BLaER1 (cell line): ENCODE data around the gene CPNE7.

Source experiments
- H3K27ac ChIP-seq: shearing (Covaris generic); formaldehyde crosslinking; 2 replicates; pipeline ENCODE4 v1.8.1; 2022
- H3K27me3 ChIP-seq: shearing (Covaris generic); formaldehyde crosslinking; 2 replicates; pipeline ENCODE4 v1.8.1; 2022
- H3K36me3 ChIP-seq: shearing (Covaris generic); formaldehyde crosslinking; 2 replicates; pipeline ENCODE4 v1.8.1; 2022
- H3K4me1 ChIP-seq: shearing (Covaris generic); formaldehyde crosslinking; 2 replicates; pipeline ENCODE4 v1.8.1; 2022
- H3K4me2 ChIP-seq: shearing (Covaris generic); formaldehyde crosslinking; 2 replicates; pipeline ENCODE4 v1.8.1; 2022
- H3K4me3 ChIP-seq: shearing (Covaris generic); formaldehyde crosslinking; 2 replicates; pipeline ENCODE4 v1.8.1; 2022
- H3K9ac ChIP-seq: shearing (Covaris generic); formaldehyde crosslinking; 2 replicates; pipeline ENCODE4 v1.8.1; 2022
- H3K9me3 ChIP-seq: shearing (Covaris generic); formaldehyde crosslinking; 2 replicates; pipeline ENCODE4 v1.8.1; 2022
- H4K20me1 ChIP-seq: shearing (Covaris generic); formaldehyde crosslinking; 2 replicates; pipeline ENCODE4 v1.8.1; 2022
- Cebpa-rat ChIP-seq: shearing (Covaris generic); IDR thresholded peaks from 2 replicates; pipeline ENCODE4 v1.8.1; 2022

CPNE7 gene

GRCh38 chr16:89538286-89538685 is 37.3 kb upstream of the CPNE7 start:
- H3K27me3 ChIP-seq = no peaks in the 10 kb centered on the region
- no peak overlapping the region for H3K9ac ChIP-seq
- TF ChIP-seq Cebpa-rat = no peak
- peaks cover 93% of the 10 kb centered on the region for H3K36me3 ChIP-seq
- peaks cover 20% of the 10 kb centered on the region for H4K20me1 ChIP-seq
- no peaks in the 10 kb centered on the region for H3K9me3 ChIP-seq
- H3K4me3 ChIP-seq = no peak overlapping the region
- H3K4me1 ChIP-seq = peaks cover 24% of the 10 kb centered on the region
- 0 out of 2 replicates have a peak overlapping the region, but pooled peaks have one; percentile 51 for H3K27ac ChIP-seq
- H3K4me2 ChIP-seq = no peak overlapping the region

GRCh38 chr16:89540557-89540956 is 35.0 kb upstream of the CPNE7 start:
- Histone ChIP-seq H3K9me3 (no peaks in the 10 kb centered on the region), H3K27me3 (no peaks in the 10 kb centered on the region), H3K4me1 (peaks cover 2% of the 10 kb centered on the region; the same call in 1 of the 2 replicates), H4K20me1 (peaks cover 29% of the 10 kb centered on the region), H3K36me3 (peaks cover 100% of the 10 kb centered on the region), H3K4me3 (no peak overlapping the region), H3K9ac (no peak overlapping the region), H3K27ac (no peak overlapping the region), H3K4me2 (no peak overlapping the region)
- no peak for TF ChIP-seq Cebpa-rat

GRCh38 chr16:89541792-89542191 is 33.8 kb upstream of the CPNE7 start:
- Histone ChIP-seq H3K4me2 (no peak overlapping the region), H3K27ac (peak overlapping the region; percentile 22; the same call in 1 of the 2 replicates), H3K27me3 (no peaks in the 10 kb centered on the region), H4K20me1 (peaks cover 29% of the 10 kb centered on the region), H3K9ac (no peak overlapping the region), H3K4me1 (no peaks in the 10 kb centered on the region), H3K36me3 (peaks cover 100% of the 10 kb centered on the region), H3K9me3 (no peaks in the 10 kb centered on the region), H3K4me3 (no peak overlapping the region)
- no peak for TF ChIP-seq Cebpa-rat

GRCh38 chr16:89544113-89544512 is 31.4 kb upstream of the CPNE7 start:
- Histone ChIP-seq H3K9me3 (no peaks in the 10 kb centered on the region), H4K20me1 (peaks cover 41% of the 10 kb centered on the region), H3K36me3 (peaks cover 93% of the 10 kb centered on the region), H3K4me2 (no peak overlapping the region), H3K27me3 (no peaks in the 10 kb centered on the region), H3K27ac (no peak overlapping the region), H3K4me3 (no peak overlapping the region), H3K9ac (no peak overlapping the region; the same call in 1 of the 2 replicates), H3K4me1 (peaks cover 13% of the 10 kb centered on the region)
- TF ChIP-seq Cebpa-rat = no peak

- H4K20me1 ChIP-seq = peaks cover 46% of the 10 kb centered on the region
- no peak overlapping the region for H3K9ac ChIP-seq
- no peak overlapping the region for H3K4me2 ChIP-seq
- no peak overlapping the region for H3K27ac ChIP-seq
- H3K4me3 ChIP-seq = no peak overlapping the region
- H3K27me3 ChIP-seq = no peaks in the 10 kb centered on the region
- H3K9me3 ChIP-seq = no peaks in the 10 kb centered on the region
- peaks cover 19% of the 10 kb centered on the region for H3K4me1 ChIP-seq
- H3K36me3 ChIP-seq = peaks cover 93% of the 10 kb centered on the region
- TF ChIP-seq Cebpa-rat = no peak
Measured at GRCh38 chr16:89544713-89545043, 30.9 kb upstream of the CPNE7 start.

- H3K4me3 ChIP-seq = no peak overlapping the region
- no peaks in the 10 kb centered on the region for H3K27me3 ChIP-seq
- no peak overlapping the region for H3K4me2 ChIP-seq
- H3K36me3 ChIP-seq = peaks cover 93% of the 10 kb centered on the region
- peaks cover 49% of the 10 kb centered on the region for H4K20me1 ChIP-seq
- no peak overlapping the region for H3K9ac ChIP-seq
- TF ChIP-seq Cebpa-rat = no peak
- no peak overlapping the region for H3K27ac ChIP-seq
- H3K4me1 ChIP-seq = peaks cover 24% of the 10 kb centered on the region
- H3K9me3 ChIP-seq = no peaks in the 10 kb centered on the region
Measured at GRCh38 chr16:89545044-89545830, 30.3 kb upstream of the CPNE7 start.

GRCh38 chr16:89545831-89546574 is 29.6 kb upstream of the CPNE7 start:
- Histone ChIP-seq H3K4me3 (no peak overlapping the region), H3K27me3 (no peaks in the 10 kb centered on the region), H4K20me1 (peaks cover 49% of the 10 kb centered on the region), H3K4me2 (no peak overlapping the region), H3K4me1 (peaks cover 26% of the 10 kb centered on the region), H3K9ac (no peak overlapping the region), H3K27ac (no peak overlapping the region), H3K9me3 (no peaks in the 10 kb centered on the region), H3K36me3 (peaks cover 93% of the 10 kb centered on the region)
- TF ChIP-seq Cebpa-rat = no peak

- Histone ChIP-seq H3K4me1 (peaks cover 26% of the 10 kb centered on the region), H3K36me3 (peaks cover 93% of the 10 kb centered on the region), H3K4me3 (no peak overlapping the region), H3K9ac (no peak overlapping the region), H3K9me3 (no peaks in the 10 kb centered on the region), H3K27ac (no peak overlapping the region), H4K20me1 (peaks cover 44% of the 10 kb centered on the region), H3K4me2 (no peak overlapping the region), H3K27me3 (no peaks in the 10 kb centered on the region)
- TF ChIP-seq Cebpa-rat = no peak
Measured at GRCh38 chr16:89546781-89547180, 28.8 kb upstream of the CPNE7 start.

GRCh38 chr16:89547291-89547690 is 28.3 kb upstream of the CPNE7 start:
- no peak overlapping the region for H3K9ac ChIP-seq
- H3K4me2 ChIP-seq = no peak overlapping the region
- H3K9me3 ChIP-seq = no peaks in the 10 kb centered on the region
- no peaks in the 10 kb centered on the region for H3K27me3 ChIP-seq
- H3K27ac ChIP-seq = no peak overlapping the region
- peaks cover 26% of the 10 kb centered on the region for H3K4me1 ChIP-seq
- H3K4me3 ChIP-seq = no peak overlapping the region
- H4K20me1 ChIP-seq = peaks cover 39% of the 10 kb centered on the region
- TF ChIP-seq Cebpa-rat = no peak
- peaks cover 93% of the 10 kb centered on the region for H3K36me3 ChIP-seq

- H3K27ac ChIP-seq = no peak overlapping the region
- peaks cover 93% of the 10 kb centered on the region for H3K36me3 ChIP-seq
- no peaks in the 10 kb centered on the region for H3K27me3 ChIP-seq
- H3K9ac ChIP-seq = no peak overlapping the region
- peaks cover 26% of the 10 kb centered on the region for H3K4me1 ChIP-seq
- H4K20me1 ChIP-seq = peaks cover 38% of the 10 kb centered on the region
- peak overlapping the region; percentile 76; the same call in 1 of the 2 replicates for H3K4me2 ChIP-seq
- H3K9me3 ChIP-seq = no peaks in the 10 kb centered on the region
- H3K4me3 ChIP-seq = no peak overlapping the region
- TF ChIP-seq Cebpa-rat = no peak
Measured at GRCh38 chr16:89547860-89548259, 27.7 kb upstream of the CPNE7 start.
